Islet precursor cell (in vitro differentiated cells): ENCODE measurements around the gene MSMB.
"Not testable (repeated sequence)": the region's sequence is repeated elsewhere in the genome, so short reads cannot be mapped to it uniquely, and the experiment has no call there.

ENCODE experiments used
- DNase-seq: peaks from one replicate; pipeline ENCODE4 v3.0.0-alpha.2; 2018

The MSMB gene

DNA sequence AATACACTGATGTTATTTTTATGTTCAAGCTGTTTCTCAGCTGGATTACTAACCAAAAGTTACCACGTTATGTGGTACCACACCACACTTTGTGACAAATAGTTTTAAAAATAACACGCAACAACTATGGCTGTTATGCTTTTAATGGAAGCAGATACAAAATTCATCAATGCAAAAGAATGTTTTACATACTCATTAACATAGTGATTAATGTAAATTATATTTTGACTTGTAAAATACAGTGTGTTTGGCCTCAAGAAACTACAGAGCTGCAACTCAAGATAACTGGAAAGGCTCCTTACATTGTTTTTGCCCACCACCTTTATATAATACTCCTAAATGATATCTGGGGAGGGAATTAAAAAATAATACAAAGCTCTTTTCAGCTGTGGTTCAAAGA is 41.1 kb downstream of the MSMB start:
- DNase-seq = no peak

DNA sequence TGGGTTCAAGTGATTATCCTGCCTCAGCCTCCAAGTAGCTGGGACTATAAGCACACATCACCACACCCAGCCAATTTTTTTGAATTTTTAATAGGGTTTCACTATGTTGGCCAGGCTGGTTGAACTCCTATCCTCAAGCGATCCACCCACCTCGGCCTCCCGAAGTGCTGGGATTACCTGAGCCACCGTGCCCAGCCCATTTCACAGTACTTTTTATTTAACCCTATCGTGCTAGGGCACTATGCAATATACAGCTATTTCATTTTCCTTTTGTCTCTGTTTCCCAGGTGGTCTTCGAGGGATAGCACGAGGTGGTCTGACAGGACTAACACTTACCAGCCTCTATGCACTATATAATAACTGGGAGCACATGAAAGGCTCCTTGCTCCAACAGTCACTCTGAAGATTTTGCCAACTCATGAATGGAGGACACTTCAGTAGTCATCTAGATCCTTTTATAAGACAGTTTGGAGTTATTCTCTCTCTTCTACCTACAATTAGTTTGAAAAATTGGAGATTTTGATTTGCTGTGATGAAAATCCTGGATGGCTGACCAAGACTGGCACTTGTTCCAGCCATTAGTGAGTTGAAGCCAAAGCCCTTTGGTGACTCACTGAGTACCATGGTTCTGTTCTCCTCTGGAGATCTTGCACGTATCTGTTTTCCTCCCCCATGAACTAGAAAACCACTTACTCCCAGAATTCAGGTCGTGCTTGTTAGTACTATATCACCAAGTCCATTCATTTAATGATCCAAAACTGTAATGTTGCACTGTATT is 43.0 kb downstream of the MSMB start:
- DNase-seq = no peak

DNA sequence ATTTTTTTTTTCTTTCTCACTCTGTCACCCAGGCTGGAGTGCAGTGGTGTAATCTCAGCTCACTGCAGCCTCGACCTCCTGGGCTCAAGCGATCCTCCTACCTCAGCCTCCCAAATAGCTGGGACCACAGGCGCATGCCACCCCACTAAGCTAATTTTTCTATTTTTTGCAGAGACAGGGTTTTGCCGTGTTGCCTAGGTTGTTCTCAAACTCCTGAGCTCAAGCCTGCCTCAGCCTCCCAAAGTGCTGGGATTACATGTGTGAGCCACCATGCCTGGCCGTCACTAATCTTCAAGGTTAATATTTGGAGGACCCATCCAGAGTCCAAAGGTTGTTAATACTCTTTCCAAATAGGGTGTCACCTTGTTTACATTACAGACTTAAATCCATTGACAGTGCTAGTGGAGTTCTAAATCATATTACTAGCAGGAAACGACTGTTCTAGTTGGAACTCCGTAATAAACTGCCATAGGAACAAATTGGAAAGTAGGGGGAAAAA is 43.8 kb downstream of the MSMB start:
- not testable (repeated sequence) for DNase-seq

DNA sequence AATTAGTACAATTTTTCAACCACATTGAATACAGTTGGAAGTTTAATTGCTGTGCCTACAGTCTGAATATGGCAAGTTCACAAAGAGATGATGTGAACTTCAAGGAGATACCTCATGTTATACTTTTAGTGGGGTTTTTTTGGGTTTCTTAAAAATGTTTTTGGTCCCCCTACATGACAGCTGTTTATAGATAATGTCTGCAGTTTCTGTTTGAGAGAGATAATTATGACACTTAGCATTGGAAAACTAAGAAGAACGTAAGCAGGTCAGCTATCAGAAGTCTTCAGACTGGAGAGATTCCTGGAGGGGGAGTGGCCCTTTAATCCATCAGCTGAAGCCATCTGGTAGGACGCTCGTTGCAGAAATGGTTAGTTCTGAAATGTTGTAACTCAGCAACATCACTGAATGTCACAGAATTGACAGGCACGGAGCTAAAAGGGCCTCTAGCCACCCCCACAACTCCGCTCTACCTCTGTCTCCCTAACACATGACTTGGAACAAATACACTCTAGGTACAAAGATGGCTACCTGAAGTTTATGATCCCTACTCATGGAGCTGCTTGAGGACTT is 44.8 kb downstream of the MSMB start:
- no peak for DNase-seq

DNA sequence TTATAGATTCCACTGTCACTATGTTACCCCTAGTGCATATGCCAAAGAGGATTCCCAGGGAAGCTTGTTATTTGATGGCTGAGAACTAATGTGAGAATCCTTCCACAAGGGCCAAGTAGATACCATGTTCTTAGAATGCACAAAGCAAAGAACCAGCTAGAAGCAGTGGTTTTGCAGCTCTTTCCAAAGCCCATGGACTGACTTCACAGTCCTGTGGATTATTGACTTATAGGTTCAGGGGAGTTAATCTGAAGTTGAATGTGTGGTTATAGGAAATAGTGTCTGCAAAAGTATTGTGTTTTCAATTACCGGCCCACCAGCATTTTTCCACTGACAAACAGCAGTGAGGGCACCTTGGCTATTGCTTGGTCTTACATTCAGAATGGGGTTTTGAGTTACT is 45.5 kb downstream of the MSMB start:
- no peak for DNase-seq

DNA sequence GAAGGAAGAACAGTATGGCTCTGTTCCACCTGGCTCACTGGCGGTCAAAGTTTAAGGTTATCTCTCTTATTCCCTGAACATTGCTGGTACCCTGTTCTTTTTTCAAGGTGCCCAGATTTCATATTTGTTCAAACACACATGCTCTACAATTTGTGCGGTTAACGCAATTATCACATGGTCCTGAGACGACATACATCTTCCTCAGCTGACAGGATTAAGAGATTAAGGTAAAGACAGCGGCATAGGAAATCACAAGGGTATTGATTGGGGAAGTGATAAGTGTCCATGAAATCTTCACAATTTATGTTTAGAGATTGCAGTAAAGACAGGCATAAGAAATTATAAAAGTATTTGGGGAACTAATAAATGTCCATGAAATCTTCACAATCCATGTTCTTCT is 46.1 kb downstream of the MSMB start:
- not testable (repeated sequence) for DNase-seq

DNA sequence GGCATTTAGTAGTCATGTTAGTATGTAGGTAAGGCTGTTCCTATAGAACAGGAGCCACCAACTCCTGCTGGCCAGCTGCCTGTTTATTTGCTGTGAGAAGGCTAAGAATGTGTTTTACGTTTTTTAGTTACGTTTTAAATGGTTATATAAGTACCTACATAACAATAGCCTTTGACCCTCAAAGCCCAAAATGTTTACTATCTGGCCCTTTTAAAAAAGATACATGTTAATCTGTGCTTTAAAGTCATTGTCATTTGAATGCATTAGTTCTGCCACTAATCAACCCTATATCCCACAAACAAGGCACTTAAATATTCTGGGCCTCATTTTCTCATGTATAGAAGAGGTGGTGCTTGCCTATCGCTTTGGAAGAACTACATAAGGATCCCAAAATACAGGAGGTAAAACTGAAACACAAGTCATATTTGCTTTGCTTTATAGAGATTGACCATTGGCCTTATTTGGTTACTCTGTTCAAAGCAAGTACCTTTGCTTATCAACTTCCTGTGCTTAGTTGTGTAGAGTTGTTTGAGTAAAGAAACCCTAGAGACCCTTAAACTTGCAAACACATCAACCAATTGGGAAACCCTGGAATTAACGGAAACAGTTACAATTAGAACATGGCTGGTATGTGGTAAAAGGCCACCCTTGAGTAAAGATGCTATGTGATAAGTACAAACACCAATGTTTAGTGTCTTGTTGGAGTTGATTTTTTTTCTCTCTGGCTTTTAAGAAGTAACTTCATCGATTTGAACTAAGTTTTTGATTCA is 47.9 kb downstream of the MSMB start:
- no peak for DNase-seq

DNA sequence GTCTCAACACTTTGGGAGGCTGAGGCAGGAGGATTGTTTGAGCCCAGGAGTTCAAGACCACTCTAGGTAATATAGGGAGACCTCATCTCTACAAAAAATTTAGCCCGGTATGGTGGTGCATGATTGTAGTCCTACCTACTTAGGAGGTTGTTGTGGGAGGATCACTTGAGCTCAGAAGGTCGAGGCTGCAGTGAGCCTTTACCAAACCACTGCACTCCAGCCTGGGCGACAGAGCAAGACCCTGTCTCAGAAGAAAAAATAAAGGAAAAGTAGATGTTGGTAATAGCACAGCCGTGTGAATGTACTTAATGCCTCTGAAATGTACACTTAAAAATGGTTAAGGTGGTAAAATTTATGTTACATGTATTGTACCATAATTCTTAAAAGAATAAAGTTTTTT is 48.5 kb downstream of the MSMB start:
- no peak for DNase-seq

DNA sequence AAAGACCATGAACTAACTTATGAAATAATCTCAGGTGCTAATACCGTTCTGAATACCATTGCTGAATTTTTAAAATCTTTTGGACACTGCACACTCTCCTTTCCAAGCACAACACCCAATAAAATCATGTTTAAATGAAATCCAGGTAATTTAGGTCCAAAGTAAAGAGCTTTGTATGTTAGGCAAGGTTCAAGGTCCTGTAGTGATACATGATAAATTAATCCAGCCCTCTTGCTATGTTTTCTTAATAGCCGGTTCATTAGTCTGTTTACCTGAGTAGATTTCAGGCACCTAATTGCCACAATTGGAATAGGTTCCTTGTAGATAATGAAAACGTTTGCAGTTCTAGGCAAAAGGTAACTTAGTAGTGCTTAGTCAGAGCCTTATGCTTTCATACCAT is 60.5 kb downstream of the MSMB start:
- DNase-seq = not testable (repeated sequence)

DNA sequence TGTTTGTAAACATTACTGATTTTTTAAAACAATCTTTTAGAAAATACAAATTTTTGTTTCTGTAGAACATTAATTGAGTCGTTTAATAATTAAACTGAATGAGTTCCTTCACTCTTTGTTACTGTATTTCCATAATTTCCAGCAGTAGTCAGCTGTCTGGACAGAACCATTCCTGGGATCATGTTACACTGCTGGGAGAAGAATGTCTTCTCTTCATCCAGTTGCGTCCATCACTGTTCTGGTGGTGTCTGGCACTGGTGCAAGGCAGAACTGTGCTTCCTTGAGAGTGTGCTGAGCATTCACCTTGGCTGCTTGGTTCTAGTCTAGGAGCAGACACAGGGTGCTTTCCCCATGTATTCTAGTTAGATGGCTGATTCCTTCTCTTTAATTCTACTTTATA is 61.6 kb downstream of the MSMB start:
- DNase-seq = not testable (repeated sequence)

DNA sequence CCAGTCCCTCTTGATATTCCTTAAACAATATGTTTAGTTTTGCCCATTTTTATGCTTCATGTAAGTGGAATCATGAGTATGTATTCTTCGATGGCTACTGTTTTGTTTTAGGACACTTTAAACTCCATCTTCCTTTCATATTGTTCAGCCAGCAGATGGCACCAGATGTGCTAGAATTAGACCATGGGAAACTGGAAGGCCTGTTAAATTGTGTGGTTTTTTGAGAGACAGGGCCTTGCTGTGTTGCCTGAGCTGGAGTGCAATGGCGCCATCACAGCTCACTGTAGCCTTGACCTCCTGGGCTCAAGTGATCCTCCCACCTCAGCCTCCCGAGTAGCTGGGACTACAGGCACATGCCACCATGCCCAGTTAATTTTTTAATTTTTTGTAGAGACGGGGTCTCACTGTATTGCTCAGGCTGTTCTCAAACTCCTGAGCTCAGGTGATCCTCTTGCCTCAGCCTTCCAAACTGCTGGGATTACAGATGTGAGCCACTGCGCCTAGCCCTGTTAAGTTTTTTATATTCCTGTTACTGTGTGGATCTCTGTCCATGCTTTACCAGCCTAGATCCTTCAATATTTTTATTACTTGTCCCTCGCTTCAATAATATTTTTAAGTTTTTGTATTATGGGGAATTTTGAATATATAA is 62.4 kb downstream of the MSMB start:
- DNase-seq = peak; percentile 64
